ENCODE measurements around the gene OBSCN. TPM values are rescaled to one million over a fixed set of nuclear protein-coding genes. Genes with fewer than 3 reads are reported as not detected.
A peak's percentile ranks its signal among the peaks of the same experiment; 100 is the strongest.

Gene OBSCN
- total RNA-seq, 6 experiments from 2014 or later, result 0.27 to 1.8 (median 0.53) TPM

DNA sequence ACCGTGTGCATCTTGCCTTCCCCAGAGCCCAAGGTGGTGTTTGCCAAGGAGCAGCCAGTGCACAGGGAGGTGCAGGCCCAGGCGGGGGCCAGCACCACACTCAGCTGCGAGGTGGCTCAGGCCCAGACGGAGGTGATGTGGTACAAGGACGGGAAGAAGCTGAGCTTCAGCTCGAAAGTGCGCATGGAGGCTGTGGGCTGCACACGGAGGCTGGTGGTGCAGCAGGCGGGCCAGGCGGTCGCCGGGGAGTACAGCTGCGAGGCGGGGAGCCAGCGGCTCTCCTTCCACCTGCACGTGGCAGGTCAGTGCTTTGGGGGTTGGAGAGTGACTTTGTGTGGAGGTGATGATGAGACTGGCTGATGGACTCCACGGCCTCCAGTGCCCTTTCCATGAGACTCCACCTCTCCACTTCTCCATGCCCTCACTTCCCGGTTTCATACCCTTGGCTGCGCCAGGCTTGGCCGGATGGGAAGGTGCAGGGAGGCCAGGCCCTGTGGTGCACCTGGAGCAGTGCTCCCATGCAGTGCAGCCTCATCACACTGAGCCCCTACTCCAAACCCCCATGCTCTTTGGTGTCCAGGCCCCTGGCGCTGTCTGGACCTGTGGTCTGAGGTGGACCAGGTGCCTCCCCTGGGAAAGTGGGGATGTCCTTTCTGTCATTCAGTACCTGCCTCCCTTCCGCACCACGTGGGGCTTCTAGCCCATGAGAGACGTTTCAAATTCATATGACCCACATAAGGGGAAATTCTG lies 49.0 kb downstream of the OBSCN start:
- Mint-ChIP-seq H3K36me3 (ENCODE audit: low read depth) (peaks cover 6% of the 10 kb centered on the region; the same call in 1 of the 2 replicates), H3K27ac (no peak overlapping the region), H3K4me1 (ENCODE audit: low read depth) (no peaks in the 10 kb centered on the region), H3K9me3 (peaks cover 28% of the 10 kb centered on the region), H3K27me3 (ENCODE audit: insufficient read depth) (peaks cover 4% of the 10 kb centered on the region; the same call in 1 of the 2 replicates), H3K4me3 (no peak overlapping the region)
- TF ChIP-seq, protein P1, sequence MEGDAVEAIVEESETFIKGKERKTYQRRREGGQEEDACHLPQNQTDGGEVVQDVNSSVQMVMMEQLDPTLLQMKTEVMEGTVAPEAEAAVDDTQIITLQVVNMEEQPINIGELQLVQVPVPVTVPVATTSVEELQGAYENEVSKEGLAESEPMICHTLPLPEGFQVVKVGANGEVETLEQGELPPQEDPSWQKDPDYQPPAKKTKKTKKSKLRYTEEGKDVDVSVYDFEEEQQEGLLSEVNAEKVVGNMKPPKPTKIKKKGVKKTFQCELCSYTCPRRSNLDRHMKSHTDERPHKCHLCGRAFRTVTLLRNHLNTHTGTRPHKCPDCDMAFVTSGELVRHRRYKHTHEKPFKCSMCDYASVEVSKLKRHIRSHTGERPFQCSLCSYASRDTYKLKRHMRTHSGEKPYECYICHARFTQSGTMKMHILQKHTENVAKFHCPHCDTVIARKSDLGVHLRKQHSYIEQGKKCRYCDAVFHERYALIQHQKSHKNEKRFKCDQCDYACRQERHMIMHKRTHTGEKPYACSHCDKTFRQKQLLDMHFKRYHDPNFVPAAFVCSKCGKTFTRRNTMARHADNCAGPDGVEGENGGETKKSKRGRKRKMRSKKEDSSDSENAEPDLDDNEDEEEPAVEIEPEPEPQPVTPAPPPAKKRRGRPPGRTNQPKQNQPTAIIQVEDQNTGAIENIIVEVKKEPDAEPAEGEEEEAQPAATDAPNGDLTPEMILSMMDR (IDR thresholded peaks at IDR 0.05), result no peak
- no peak for DNase-seq

DNA sequence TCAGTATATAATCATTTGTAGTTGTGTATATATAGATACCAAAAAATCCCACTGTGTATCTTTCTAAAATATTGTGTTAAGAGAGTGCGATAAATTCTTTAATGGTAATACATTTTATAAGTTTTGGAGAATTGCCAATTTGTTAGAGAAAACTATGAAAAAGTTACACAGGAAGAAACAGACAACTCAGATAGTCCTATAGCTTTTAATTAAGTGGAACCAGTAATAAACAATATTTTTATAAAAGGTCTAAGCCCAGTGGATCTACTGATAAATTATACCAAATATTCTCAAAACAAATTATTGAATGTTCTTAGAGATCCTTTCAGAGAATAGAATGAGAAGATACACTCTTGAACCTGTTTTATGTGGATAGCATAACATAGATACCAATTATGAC lies 50.6 kb downstream of the OBSCN start:
- no peak for DNase-seq
- no peaks in the 10 kb centered on the region for H3K4me1 Mint-ChIP-seq (ENCODE audit: low read depth)
- H3K4me3 Mint-ChIP-seq, result no peak overlapping the region
- TF ChIP-seq, protein P1 (IDR thresholded peaks at IDR 0.05), result no peak
- peaks cover 4% of the 10 kb centered on the region; the same call in 1 of the 2 replicates for H3K27me3 Mint-ChIP-seq (ENCODE audit: insufficient read depth)
- H3K27ac Mint-ChIP-seq, result no peak overlapping the region
- H3K9me3 Mint-ChIP-seq, result peaks cover 38% of the 10 kb centered on the region
- H3K36me3 Mint-ChIP-seq (ENCODE audit: low read depth), result peaks cover 6% of the 10 kb centered on the region; the same call in 1 of the 2 replicates

- no peak overlapping the region for H3K27ac Mint-ChIP-seq
- DNase-seq, result no peak
- H3K36me3 Mint-ChIP-seq (ENCODE audit: low read depth), result peaks cover 6% of the 10 kb centered on the region; the same call in 1 of the 2 replicates
- TF ChIP-seq, protein P1 (IDR thresholded peaks at IDR 0.05), result no peak
- H3K4me1 Mint-ChIP-seq (ENCODE audit: low read depth), result no peaks in the 10 kb centered on the region
- no peak overlapping the region for H3K4me3 Mint-ChIP-seq
- H3K9me3 Mint-ChIP-seq, result peaks cover 39% of the 10 kb centered on the region
- peaks cover 1% of the 10 kb centered on the region; the same call in 1 of the 2 replicates for H3K27me3 Mint-ChIP-seq (ENCODE audit: insufficient read depth)
These were observed 51.6 kb downstream of the OBSCN start for GRCh38 chr1:228259368-228259894.

DNA sequence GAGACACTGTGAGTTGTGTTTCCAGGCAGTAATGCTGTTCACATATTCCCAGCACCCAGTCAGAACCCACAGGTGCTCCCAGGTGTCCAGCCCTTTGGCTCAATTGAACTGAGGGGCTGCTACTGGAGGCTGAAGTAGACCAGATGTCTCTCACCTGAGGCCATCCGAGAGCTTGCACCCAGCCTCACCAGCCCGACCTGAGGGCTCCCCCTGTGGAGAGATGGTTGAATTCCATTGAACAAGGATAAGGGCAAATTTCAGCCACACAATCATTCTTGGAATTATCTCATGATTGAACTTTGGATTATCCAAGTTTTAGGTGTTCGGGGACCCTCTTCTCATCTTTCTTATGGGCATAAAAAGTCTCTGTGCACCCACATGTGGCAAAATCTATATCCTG lies 52.1 kb downstream of the OBSCN start:
- DNase-seq, result no peak
- Mint-ChIP-seq H3K9me3 (peaks cover 39% of the 10 kb centered on the region), H3K27ac (no peak overlapping the region), H3K27me3 (ENCODE audit: insufficient read depth) (peaks cover 1% of the 10 kb centered on the region; the same call in 1 of the 2 replicates), H3K36me3 (ENCODE audit: low read depth) (peaks cover 6% of the 10 kb centered on the region; the same call in 1 of the 2 replicates), H3K4me3 (no peak overlapping the region), H3K4me1 (ENCODE audit: low read depth) (no peaks in the 10 kb centered on the region)
- TF ChIP-seq, protein P1 (IDR thresholded peaks at IDR 0.05), result peak; percentile 24; the same call in 1 of the 2 replicates

GRCh38 chr1:228261706-228262105 lies 53.9 kb downstream of the OBSCN start:
- TF ChIP-seq, protein P1 (IDR thresholded peaks at IDR 0.05), result no peak
- DNase-seq, result no peak

More at GRCh38 chr1:228261706-228262105, 53.9 kb downstream of the OBSCN start:
- no peak overlapping the region for H3K27ac Mint-ChIP-seq
- H3K4me3 Mint-ChIP-seq, result no peak overlapping the region
- H3K27me3 Mint-ChIP-seq (ENCODE audit: insufficient read depth), result peaks cover 1% of the 10 kb centered on the region; the same call in 1 of the 2 replicates
- peaks cover 28% of the 10 kb centered on the region for H3K9me3 Mint-ChIP-seq
- H3K4me1 Mint-ChIP-seq (ENCODE audit: low read depth), result no peaks in the 10 kb centered on the region
- H3K36me3 Mint-ChIP-seq (ENCODE audit: low read depth), result no peaks in the 10 kb centered on the region
